Left renal pelvis (tissue), 4 donors: ENCODE measurements around the gene GLYATL3. TPM values are rescaled to one million over a fixed set of nuclear protein-coding genes. Genes with fewer than 3 reads are reported as not detected.
"Not testable (repeated sequence)": the region's sequence is repeated elsewhere in the genome, so short reads cannot be mapped to it uniquely, and the experiment has no call there.

ENCODE experiments used
- DNase-seq, 4 donors: peaks; one replicate each; pipeline ENCODE4 v3.0.0-alpha.2; 2013; ENCODE audit warnings: low read depth in 4 of 4, low spot score in 3 of 4
- polyA plus RNA-seq, 4 donors: library from polyadenylated mRNA; unstranded; fragments of 120-200 nt; gene quantifications; one replicate each; pipeline ENCODE4 v1.2.1, GENCODE V29; 2013; ENCODE audit not compliant: insufficient read length in 4 of 4

GLYATL3 gene
- not detected for polyA plus RNA-seq

DNA sequence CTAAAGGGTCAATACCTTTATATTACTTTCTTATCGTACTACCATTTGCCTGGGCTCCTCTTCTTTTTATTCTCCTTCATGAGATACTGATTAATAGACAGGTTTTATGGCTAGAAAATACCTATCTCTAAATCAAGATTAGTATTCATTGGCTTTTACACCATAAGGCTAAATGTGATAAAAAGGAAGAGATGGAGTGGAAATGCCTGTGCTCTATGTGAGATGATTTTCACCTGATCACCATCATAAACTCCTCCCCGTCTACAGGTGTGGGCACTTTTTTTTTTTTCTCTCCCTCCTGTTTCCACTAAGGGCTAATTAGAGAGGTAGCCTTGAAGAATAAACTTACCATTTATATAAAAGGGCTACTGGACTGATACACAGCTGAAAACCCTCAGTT, at the start of gene GLYATL3:
Gene GLYATL3, plus strand, starts transcription at position 301 of the 400 bp plus-strand sequence. CDS start 12,068 bp downstream, outside the sequence.
- DNase-seq: no peak

DNA sequence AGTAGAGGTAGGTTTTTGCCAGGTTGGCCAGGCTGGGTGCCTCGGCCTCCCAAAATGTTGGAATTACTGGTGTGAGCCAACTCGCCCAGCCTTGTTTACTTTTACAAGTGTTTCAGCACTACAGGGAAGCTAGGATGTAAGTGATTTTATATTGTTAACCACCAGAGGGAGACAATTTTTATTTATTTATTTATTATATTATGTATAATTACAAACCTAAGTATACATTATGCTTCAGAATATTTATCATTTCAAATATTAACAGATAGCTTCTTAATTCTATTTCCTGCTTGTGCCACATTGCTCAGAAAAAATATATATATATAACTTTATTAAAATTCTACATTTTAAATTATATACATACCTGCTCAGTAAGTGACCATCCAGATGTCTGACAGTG, 46.5 kb upstream of the GLYATL3 start:
- no peak for DNase-seq

DNA sequence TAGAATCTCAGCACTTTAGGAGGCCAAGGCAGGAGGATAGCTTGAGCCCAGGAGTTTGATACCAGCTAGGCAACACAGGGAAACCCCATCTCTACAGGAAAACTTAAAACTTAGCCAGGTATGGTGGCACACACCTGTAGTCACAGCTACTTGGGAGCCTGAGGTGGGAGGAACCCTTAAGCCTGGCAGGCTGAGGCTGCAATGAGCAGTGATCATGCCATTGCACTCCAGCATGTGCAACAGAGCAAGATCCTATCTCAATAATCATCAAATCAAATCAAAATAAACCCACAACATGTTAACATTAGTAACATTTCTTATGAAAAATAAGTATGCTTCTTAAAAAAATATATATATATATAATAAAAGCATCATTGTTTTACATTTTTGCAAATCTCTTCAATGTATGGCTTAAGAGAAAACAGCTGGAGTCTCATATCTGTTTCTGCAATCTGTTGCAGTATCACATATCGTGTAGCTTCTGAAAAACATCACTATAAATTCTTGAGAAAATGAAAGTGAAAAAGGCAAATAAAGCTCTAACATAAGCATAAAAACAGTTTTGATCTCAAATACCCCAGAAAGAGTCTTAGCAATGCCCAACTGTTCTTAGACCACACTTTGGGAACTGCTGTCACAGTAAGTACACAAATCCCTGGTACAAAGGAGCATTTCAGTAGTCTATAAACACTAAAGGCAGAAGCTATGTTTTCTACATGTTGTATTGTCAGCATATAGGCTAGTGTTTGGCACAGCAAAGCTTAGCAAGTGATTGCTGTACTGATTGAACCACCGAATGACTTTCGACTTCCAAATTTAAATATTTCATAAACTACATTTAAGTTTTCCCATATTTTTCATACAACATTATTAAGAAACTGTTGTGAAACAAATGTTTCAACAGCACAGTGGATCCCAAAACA, 44.7 kb upstream of the GLYATL3 start:
- DNase-seq: no peak

DNA sequence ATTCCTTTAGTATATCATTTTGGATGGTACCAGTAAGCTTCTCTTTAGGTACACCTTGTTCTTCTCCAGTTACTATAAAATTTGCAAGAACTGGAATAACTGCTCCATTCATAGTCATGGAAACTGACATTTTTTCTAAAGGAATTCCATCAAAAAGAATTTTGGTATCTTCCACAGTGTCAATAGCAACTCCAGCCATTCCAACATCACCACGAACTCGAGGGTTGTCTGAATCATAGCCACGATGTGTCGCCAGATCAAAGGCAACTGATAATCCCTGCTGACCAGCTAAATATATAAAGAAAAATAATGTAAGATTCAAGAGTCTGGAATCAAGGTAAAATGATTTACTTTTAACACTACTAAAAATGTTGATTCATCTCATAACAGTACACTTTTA, 42.0 kb upstream of the GLYATL3 start:
- DNase-seq: no peak

DNA sequence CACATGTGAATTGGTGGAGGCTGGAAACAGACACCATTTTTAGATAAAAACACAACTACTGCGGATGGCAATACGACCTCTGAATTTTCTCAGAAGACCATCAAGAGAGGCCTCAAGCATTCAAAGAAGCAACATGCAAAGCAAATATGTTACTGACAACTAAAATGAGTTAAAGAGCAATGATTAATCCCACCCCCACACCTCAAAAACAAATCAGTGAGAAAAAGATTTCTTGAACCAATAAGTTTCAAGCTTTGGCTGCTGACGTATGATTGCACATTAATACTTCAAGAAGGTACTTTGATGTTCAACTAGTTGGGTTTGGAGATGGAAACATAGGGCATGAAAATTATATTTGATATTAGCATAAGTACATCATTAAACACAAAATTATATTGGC, 37.7 kb upstream of the GLYATL3 start:
- DNase-seq: no peak

DNA sequence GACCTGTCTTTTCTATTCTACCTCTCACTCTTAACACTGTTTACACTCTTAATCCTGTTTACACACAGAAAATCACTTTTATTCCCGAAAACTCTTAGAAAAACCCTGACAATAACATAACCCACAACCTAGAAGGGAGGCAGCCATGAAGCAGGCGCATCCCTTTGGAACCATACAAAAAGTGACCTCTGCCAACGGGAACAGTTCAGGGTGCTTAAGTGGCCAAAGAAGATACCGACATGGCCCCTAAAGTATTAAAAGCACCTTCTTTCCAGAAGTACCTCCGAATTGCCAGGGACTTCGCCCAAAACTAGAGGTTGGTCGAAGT, 37.2 kb upstream of the GLYATL3 start:
- peak in 1 of 4 donors; percentile 2 for DNase-seq

DNA sequence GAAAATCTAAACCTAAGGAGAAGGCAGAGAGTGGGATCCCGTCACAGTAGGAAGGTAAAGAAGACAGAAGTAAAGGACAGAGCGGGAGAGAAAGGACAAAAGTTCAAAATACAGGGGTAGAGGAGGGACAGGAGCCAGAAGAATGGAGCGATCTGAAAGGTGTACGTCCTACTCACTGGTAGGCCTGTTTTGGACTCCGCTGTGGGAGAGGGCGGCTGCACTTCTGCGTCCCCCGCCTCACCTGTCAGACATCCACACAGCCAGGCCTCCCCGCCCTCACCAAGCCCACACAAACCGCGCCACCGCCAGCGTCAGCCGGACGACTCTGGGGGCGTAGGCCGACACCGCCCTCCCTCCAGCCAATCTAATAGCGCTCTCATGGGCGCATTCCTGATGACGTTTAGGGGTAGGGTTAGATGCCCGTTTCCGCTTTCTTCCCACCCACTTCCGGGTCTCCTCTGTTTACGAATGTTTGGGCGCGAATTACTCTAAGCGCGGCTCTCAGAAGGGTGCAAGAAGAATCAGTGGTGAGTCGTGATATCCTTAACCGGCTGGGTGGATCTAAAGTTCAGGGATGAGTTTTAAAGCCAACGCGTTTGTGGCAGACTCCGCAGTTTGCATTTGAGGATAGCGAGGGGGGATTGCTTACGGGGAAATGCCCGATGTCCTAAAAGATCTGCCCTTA, 36.7 kb upstream of the GLYATL3 start, which contains the start of the genes CENPQ and MMUT:
Gene CENPQ, plus strand, starts transcription at position 444 of the 685 bp plus-strand sequence. CDS start 6,807 bp downstream, outside the sequence.
Gene MMUT, minus strand, starts transcription at position 327 of the 685 bp plus-strand sequence. CDS start 3,787 bp downstream, outside the sequence.
- peak; percentile 88 to 98 (median 93) for DNase-seq

DNA sequence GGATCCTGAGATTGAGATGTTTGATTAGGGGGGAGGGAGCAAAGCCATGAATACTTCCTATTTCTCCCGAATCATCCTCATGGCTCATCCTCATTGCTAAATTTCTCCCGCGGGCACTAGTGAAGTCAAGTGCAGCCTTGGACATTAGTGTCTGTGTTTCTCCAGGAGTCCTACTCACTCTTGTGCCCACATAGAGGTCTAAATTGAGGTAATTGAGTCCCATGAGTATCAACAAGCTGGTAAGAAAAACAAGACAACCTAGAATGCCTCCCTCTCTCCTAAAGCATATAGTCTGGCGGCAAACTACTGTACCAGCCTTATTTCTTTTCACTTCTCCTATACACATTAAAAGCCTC, 36.1 kb upstream of the GLYATL3 start:
- no peak for DNase-seq

DNA sequence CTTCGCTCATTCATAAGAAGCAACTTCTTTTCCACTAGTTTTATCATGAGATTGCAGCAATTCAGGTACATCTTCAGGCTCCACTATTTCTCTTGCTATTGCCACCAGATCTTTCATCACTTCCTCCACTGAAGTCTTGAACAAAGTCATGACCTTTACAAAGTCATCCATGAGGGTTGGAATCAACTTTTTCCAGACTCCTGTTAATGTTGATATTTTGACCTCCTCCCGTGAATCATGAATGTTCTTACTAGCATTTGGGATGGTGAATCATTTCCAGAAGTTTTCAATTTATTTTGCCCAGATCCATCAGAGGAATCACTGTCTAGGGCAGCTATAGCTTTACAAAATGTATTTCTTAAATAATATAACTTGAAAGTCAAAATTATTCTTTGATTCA, 35.0 kb upstream of the GLYATL3 start:
- DNase-seq: no peak

DNA sequence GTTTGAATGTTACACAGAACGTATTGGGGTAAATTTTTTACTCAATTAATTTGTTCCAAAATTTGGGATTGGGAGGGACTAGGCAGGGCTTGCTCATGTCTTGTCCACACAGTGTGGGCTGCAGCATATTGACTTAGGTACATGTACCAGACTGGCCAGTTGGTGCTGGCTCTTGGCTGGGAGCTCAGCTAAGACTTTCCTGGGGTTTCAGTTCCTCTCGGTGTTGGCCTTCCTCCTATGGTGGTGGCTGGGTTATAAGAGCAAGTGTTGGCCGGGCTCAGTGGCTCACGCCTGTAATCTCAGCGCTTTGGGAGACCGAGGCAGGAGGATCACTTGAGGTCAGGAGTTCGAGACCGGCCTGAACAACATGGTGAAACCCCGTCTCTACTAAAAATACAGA, 31.7 kb upstream of the GLYATL3 start:
- DNase-seq: no peak

DNA sequence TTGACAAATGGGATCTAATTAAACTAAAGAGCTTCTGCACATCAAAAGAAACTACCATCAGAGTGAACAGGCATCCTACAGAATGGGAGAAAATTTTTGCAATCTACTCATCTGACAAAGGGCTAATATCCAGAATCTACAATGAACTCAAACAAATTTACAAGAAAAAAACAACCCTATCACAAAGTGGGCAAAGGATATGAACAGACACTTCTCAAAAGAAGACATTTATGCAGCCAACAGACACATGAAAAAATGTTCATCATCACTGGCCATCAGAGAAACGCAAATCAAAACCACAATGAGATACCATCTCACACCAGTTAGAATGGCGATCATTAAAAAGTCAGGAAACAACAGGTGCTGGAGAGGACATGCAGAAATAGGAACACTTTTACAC, 23.2 kb upstream of the GLYATL3 start:
- DNase-seq: not testable (repeated sequence)

DNA sequence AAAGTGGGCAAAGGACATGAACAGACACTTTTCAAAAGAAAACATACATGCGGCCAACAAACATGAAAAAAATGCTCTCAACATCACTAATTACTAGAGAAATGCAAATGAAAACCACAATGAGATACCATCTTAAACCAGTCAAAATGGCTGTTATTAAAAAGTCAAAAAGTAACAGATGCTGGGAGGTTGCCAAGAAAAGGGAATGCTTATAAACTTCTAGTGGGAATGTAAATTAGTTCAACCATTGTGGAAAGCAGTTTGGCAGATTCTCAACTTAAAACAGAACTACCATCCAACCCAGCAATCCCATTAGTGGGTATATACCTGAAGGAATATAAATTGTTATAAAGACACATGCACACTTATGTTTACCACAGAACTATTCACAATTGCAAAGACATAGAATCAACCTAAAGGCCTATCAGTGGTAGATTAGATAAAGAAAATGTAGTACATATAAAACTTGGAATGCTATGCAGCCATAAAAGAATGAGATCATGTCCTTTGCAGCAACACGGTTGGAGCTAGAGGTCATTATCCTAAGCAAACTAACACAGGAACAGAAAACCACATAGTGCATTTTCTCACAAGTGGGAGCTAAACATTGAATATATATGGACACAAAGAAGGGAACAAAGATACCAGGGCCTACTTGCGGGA, 20.3 kb upstream of the GLYATL3 start:
- DNase-seq: no peak

DNA sequence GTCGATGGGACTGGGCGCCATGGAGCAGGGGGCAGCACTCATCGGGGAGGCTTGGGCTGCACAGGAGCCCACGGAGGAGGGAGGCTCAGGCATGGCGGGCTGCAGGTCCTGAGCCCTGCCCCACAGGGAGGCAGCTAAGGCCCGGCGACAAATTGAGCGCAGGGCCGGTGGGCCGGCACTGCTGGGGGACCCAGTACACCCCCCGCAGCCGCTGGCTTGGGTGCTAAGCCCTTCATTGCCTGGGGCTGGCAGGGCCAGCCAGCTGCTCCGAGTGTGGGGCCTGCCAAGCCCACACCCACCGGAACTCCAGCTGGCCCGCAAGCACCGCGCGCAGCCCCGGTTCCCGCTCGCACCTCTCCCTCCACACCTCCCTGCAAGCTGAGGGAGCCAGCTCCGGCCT, 17.9 kb upstream of the GLYATL3 start:
- DNase-seq: not testable (repeated sequence)

DNA sequence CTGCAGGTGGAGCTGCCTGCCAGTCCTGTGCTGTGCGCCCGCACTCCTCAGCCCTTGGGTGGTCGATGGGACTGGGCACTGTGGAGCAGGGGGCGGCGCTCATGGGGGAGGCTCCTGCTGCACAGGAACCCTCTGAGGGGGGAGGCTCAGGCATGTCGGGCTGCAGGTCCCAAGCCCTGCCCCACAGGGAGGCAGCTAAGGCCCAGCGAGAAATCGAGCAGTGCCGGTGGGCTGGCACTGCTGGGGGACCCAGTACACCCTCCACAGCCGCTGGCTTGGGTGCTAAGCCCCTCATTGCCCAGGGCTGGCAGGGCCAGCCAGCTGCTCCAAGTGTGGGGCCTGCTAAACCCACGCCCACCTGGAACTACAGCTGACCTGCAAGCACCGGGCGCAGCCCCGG, 16.3 kb upstream of the GLYATL3 start:
- not testable (repeated sequence) for DNase-seq

DNA sequence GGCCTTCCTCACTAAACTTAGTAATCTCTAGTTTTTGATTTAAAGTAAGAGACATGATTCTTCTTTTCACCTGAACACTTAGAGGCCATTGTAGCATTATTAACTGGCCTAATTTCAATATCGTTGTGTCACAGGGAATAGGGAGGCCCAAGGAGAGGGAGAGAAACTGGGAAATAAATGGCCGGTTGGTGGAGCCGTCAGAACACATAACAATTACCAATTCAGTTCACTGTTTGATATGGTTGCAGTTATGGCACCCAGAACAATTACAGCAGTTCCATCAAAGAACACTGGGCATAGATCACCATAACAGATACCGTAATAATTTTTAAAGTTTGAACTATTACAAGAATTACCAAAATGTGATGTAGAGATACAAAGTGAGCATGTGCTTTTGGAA, 9.1 kb upstream of the GLYATL3 start:
- no peak for DNase-seq

DNA sequence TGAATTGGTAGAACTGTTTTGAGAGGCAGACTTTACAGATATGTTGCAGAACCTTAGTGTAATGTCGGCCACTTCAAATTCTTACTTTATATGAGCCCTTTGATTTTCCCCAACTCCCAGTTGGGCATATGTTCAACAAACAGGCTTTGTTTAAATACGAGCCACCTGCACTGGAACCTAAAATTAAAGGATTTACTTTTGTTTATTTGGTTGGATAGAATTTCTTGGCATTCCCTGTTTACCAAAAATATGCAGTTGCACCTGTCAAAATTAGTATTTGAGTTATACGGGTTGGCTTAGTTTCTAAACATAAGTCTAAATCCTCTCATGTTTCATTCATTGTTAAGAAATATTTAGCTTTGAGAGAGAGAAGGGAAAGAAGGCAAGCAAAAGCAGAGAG, 2.4 kb upstream of the GLYATL3 start:
- DNase-seq: no peak

DNA sequence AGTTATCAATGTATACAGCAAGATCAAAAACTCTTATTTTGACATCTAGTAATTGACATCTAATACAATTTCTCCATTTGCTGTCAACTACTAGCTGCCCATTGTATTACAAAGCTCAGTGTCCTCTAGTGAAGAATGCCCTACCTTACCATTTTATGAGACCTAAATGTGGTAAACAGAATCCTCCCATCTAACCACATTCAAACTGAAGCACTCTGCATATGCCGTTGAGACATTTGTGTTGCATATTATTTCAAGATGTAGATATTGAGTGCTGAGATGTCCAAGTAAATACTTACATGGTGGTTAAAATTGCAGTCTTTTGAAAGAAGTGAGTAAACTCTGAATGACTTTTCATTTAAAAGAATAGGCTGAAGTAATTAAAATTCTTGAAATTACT, 597 bp upstream of the GLYATL3 start:
- DNase-seq: no peak

DNA sequence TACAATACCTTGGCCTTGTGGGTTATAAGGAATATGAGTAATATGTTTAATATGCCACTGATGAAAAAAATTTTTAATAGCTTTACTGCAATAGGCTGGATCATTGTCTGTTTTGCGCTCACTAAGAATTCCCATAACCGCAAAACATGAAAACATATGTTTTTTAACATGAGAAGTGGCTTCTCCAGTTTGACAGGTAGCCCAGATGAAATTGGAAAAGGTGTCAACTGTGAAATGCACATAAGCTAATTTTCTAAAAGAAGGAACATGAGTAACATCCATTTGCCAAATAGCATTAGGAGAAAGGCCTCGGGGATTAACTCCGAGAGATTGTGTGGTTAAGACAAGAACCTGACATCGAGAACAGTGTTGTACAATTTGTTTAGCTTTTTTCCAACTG, 4.9 kb downstream of the GLYATL3 start:
- DNase-seq: no peak

DNA sequence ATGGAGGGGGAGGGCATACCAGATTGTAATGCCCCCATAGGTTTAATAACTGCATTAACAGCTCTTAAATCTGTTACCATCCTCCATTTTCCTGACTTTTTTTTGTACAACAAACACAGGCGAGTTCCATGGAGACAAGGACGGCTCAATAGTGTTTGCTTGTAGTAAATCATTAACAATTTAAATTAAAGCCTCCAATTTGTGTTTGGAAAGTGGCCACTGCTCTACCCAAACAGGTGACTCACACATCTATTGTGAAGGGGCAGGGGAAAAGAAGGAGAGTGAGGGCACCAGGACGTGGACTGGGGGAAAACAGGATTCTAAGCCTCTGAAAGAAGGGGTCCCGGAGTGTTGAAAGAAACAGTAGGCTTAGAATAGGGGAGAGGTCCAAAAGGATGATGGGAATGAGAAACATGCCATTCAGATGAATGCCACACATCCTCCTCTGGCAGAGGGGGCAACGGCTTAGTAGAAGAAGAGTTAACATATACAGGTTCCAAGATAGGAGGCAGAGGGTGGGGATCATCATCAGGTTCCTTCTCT, 6.9 kb downstream of the GLYATL3 start:
- no peak for DNase-seq

DNA sequence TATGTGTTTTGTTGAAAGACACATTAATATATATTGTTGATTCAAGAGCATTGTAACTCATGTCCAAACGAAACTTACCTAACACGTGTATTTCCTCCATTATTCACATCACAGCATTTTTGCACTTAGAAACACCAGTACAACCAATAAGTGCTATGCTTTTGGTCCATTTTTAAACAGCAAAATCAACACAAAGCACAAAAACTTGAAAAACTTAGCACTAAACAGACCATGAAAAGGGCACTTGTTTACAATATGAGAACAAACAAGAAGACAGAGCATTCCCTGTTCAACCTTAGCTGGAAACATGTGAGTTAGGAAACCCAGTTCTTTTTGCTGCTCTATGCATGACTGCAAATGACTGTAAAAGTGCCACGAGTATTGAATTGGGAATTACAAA, 9.6 kb downstream of the GLYATL3 start:
- DNase-seq: no peak
